Naive B cell (primary cell): ENCODE data around the gene USP6. TPM values are rescaled to one million over a fixed set of nuclear protein-coding genes. Genes with fewer than 3 reads are reported as not detected.
"Not testable (repeated sequence)": the region's sequence is repeated elsewhere in the genome, so short reads cannot be mapped to it uniquely, and the experiment has no call there.

Source experiments
- ATAC-seq, 2 donors: fragments of 150-1000 bp; cut with Tn5 transposase; 2 replicates each; pipeline ENCODE4 v1.10.0; 2021; ENCODE audit warnings: low read depth in 2 of 2, mild to moderate bottlenecking in 2 of 2, moderate library complexity in 2 of 2
- DNase-seq: peaks from one replicate; pipeline ENCODE4 v3.0.0; 2022
- H3K27ac Mint-ChIP-seq, 6 donors: one replicate each; pipeline ENCODE4 v1.8.0; 2020 to 2022; ENCODE audit warnings: mild to moderate bottlenecking in 6 of 6, mixed read lengths in 6 of 6, moderate library complexity in 5 of 6, inconsistent platforms in 2 of 6
- H3K27me3 Mint-ChIP-seq, 3 donors: one replicate each; pipeline ENCODE4 v1.8.0; 2021 to 2022; ENCODE audit warnings: mixed read lengths in 3 of 3, mild to moderate bottlenecking in 1 of 3
- H3K36me3 Mint-ChIP-seq, 2 donors: one replicate each; pipeline ENCODE4 v1.8.0; 2020 to 2022; ENCODE audit warnings: mixed read lengths in 2 of 2, inconsistent platforms in 1 of 2, mild to moderate bottlenecking in 1 of 2
- H3K4me1 Mint-ChIP-seq, 3 donors: one replicate each; pipeline ENCODE4 v1.8.0; 2020 to 2022; ENCODE audit warnings: mixed read lengths in 3 of 3, inconsistent platforms in 1 of 3, mild to moderate bottlenecking in 1 of 3, moderate library complexity in 1 of 3
- H3K4me3 Mint-ChIP-seq, 8 donors: one replicate each; pipeline ENCODE4 v1.8.0; 2020 to 2022; ENCODE audit warnings: mild to moderate bottlenecking in 8 of 8, mixed read lengths in 8 of 8, moderate library complexity in 8 of 8, inconsistent platforms in 2 of 8
- H3K9me3 Mint-ChIP-seq, 7 donors: one replicate each; pipeline ENCODE4 v1.8.0; 2020 to 2022; ENCODE audit warnings: mixed read lengths in 7 of 7, mild to moderate bottlenecking in 5 of 7, inconsistent platforms in 2 of 7, moderate library complexity in 1 of 7
- polyA plus RNA-seq, 6 donors: library from polyadenylated mRNA; unstranded; fragments of 300-500 nt; fragmentation: Illumina TruSeq; gene quantifications; one replicate each; pipeline ENCODE4 v1.2.3, GENCODE V29; 2021; ENCODE audit warnings: low read depth in 6 of 6

The USP6 gene
- polyA plus RNA-seq, 6 donors from 2014 or later: 0.06 to 0.37 (median 0.12) TPM

DNA sequence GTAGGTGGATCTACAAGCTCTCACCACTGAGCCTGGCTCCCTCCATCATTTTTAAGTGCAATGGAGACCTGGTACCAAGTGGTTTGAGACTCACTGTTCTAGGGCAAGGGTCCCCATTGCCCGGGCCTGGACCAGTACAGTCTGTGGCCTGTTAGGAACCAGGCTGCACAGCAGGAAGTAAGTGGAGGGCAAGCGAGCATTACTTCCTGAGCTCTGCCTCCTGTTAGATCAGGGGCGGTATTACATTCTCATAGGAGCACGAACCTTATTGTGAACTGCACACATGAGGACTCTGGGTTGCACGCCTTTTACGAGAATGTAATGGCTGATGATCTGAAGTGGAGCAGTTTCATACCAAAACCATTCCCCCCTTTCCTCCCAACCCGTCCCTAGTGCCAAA, 82.6 kb downstream of the USP6 start:
- DNase-seq: peak; percentile 18
- Mint-ChIP-seq H3K4me3 (peak overlapping the region; percentile 26 to 82 (median 62)), H3K4me1 (peaks cover 25 to 70% (median 44%) of the 10 kb centered on the region in 3 donors), H3K27ac (peak overlapping the region; percentile 52 to 92 (median 90)), H3K36me3 (peaks cover 4 to 9% of the 10 kb centered on the region in 2 donors), H3K27me3 (no peaks in the 10 kb centered on the region), H3K9me3 (no peaks in the 10 kb centered on the region)
- peak; percentile 59 to 63 for ATAC-seq

DNA sequence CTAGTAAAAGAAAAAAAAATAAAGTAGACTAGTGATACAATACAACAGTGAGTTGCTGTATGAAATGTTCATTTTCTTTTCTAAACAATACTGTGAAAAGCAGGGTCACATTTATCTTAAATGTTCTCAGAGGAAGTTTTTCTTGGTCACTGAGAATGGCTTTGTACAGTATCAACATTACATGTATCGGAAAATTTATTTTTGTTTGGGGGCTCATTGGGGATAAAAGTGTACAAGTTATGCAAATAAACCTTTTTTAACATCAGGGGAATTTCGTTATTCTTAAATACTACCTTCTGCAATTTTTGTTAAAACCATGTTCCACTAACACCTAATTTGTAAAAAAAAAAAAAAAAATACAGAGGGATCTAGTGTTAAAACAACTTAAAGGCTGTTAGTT, 84.5 kb downstream of the USP6 start:
- H3K27me3 Mint-ChIP-seq: no peaks in the 10 kb centered on the region
- H3K4me3 Mint-ChIP-seq: peak overlapping the region in 7 of 8 donors; percentile 36 to 81 (median 62)
- H3K9me3 Mint-ChIP-seq: peaks cover 0 to 5% (median 0%) of the 10 kb centered on the region in 7 donors
- ATAC-seq (peak in 1 of 2 donors; percentile 15), DNase-seq (no peak)
- peaks cover 31 to 87% (median 54%) of the 10 kb centered on the region in 3 donors for H3K4me1 Mint-ChIP-seq
- H3K27ac Mint-ChIP-seq: peak overlapping the region in 4 of 6 donors; percentile 12 to 89 (median 81)
- H3K36me3 Mint-ChIP-seq: peaks cover 10 to 17% of the 10 kb centered on the region in 2 donors

GRCh38 chr17:5201011-5201410, 85.2 kb downstream of the USP6 start:
- H3K27me3 Mint-ChIP-seq: no peaks in the 10 kb centered on the region
- H3K4me1 Mint-ChIP-seq: peaks cover 31 to 86% (median 54%) of the 10 kb centered on the region in 3 donors
- no peak for DNase-seq
- H3K4me3 Mint-ChIP-seq: peak overlapping the region in 2 of 8 donors; percentile 20 to 81
- ATAC-seq: no peak
- peak overlapping the region in 3 of 6 donors; percentile 56 to 96 (median 78) for H3K27ac Mint-ChIP-seq
- peaks cover 0 to 5% (median 0%) of the 10 kb centered on the region in 7 donors for H3K9me3 Mint-ChIP-seq
- H3K36me3 Mint-ChIP-seq: peaks cover 10 to 17% of the 10 kb centered on the region in 2 donors

DNA sequence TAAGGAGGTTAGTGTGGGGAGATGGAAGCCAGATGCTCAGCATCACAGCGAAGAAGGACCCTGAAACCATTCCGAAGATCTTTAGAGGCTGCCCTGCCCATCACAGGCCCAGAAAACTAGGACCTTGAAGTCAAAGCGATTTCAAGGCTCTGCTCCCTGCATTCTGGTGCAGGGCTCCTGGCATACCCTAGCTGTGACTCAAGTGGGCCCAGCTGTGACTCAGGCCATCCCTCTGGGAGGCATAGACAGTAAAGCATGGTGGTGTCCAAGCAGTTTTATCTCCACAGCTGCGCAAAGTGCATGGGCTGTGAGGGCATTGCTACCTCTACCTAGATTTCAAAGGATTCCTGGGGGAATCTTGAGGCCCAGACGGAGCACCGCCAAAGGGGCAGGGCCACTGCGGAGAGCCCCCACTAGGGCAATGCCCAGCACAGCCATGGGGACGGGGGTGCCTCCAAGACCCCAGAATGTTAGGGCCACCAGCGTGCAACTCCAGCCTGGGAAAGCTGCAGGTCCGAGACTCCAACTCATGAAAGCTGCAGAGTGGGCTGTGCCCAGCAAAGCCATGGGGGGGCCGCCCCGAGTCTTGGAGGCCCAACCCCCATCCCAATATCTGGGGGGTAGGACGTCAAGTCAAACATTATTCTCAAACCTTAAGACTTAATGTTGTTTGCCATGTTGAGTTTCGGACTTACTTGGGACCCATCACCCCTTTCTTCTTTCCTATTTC, 87.5 kb downstream of the USP6 start:
- Mint-ChIP-seq H3K9me3 (peaks cover 0 to 6% (median 4%) of the 10 kb centered on the region in 7 donors), H3K4me3 (peak overlapping the region in 2 of 8 donors; percentile 20 to 32), H3K27ac (peak overlapping the region in 5 of 6 donors; percentile 36 to 93 (median 84)), H3K4me1 (peaks cover 38 to 81% (median 60%) of the 10 kb centered on the region in 3 donors), H3K27me3 (no peaks in the 10 kb centered on the region), H3K36me3 (peaks cover 20 to 33% of the 10 kb centered on the region in 2 donors)
- DNase-seq (no peak), ATAC-seq (no peak)

DNA sequence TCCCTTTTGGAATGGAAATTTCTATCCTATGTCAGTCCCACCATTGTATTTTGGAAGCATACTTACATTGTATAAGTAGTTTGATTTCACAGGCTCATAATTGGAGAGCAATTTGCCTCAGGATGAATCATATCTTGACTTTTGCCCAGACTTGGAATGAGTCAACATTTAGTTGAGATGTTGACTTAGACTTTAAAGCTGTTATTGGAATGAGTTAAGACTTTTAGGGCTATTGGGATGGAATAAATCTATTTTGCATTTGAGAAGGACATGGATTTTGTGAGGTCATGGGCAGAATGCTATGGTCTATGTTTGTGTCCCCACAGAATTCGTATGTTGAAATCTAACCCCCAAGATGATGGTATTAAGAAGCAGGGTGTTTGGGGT, 88.1 kb downstream of the USP6 start:
- H3K9me3 Mint-ChIP-seq: peaks cover 0 to 6% (median 4%) of the 10 kb centered on the region in 7 donors

DNA sequence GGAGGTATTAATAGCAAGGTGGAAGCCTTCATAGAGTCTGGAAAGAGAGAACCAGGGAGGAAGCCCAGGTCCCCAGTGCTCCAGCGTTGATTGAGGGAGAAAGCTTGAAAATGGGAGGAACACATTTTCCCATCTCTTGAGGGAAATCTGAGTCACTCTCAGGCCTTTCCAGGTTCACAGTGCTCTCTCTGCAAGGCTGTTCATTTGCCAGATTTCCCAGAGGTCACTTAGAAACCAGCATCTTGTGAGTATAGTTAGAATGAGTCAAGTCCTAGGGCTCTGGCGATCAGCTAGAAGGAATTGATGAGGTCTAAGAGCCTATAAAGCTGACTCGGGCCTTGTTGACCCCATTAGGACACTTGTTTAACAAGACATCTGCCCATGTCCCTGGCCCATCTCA, 93.6 kb downstream of the USP6 start:
- peak overlapping the region; percentile 32 to 96 (median 85) for H3K27ac Mint-ChIP-seq

More for the DNA sequence above, 88.1 kb downstream of the USP6 start:
- Mint-ChIP-seq H3K4me3 (peak overlapping the region in 3 of 8 donors; percentile 32 to 78 (median 53)), H3K27me3 (no peaks in the 10 kb centered on the region), H3K27ac (peak overlapping the region in 3 of 6 donors; percentile 84 to 93 (median 86)), H3K36me3 (peaks cover 20 to 38% of the 10 kb centered on the region in 2 donors), H3K4me1 (peaks cover 39 to 81% (median 62%) of the 10 kb centered on the region in 3 donors)
- ATAC-seq (no peak), DNase-seq (no peak)

DNA sequence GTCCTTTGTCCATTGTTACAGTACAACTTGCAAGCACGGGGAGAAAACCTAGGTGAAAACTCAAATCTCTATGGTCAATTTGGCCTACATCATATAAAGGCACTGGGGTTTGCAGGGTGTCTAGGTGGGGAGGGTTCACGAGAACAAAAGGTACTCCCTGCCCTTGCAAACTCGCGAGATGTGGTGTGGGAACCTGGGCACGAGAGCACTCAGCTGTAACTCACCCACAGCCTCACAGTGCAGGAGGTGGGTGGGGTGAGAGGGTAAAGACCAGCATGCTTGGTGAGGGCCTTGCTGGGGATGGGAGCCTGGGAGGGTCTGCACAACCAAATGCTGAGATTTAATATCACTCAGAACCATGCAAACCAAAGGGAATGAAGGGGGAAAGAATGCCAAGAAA, 94.3 kb downstream of the USP6 start:
- no peaks in the 10 kb centered on the region for H3K27me3 Mint-ChIP-seq
- peak overlapping the region in 7 of 8 donors; percentile 37 to 84 (median 69) for H3K4me3 Mint-ChIP-seq
- peaks cover 0 to 6% (median 4%) of the 10 kb centered on the region in 7 donors for H3K9me3 Mint-ChIP-seq
- H3K4me1 Mint-ChIP-seq: peaks cover 61 to 90% (median 72%) of the 10 kb centered on the region in 3 donors
- H3K27ac Mint-ChIP-seq: peak overlapping the region; percentile 55 to 96 (median 91)
- H3K36me3 Mint-ChIP-seq: peaks cover 45 to 46% of the 10 kb centered on the region in 2 donors
- DNase-seq: no peak
- peak; percentile 22 to 26 for ATAC-seq

More for the DNA sequence above, 93.6 kb downstream of the USP6 start:
- DNase-seq (no peak), ATAC-seq (no peak)
- no peaks in the 10 kb centered on the region for H3K27me3 Mint-ChIP-seq
- H3K4me3 Mint-ChIP-seq: peak overlapping the region in 7 of 8 donors; percentile 19 to 84 (median 57)
- H3K36me3 Mint-ChIP-seq: peaks cover 38 to 41% of the 10 kb centered on the region in 2 donors
- peaks cover 0 to 6% (median 4%) of the 10 kb centered on the region in 7 donors for H3K9me3 Mint-ChIP-seq
- peaks cover 55 to 89% (median 67%) of the 10 kb centered on the region in 3 donors for H3K4me1 Mint-ChIP-seq

DNA sequence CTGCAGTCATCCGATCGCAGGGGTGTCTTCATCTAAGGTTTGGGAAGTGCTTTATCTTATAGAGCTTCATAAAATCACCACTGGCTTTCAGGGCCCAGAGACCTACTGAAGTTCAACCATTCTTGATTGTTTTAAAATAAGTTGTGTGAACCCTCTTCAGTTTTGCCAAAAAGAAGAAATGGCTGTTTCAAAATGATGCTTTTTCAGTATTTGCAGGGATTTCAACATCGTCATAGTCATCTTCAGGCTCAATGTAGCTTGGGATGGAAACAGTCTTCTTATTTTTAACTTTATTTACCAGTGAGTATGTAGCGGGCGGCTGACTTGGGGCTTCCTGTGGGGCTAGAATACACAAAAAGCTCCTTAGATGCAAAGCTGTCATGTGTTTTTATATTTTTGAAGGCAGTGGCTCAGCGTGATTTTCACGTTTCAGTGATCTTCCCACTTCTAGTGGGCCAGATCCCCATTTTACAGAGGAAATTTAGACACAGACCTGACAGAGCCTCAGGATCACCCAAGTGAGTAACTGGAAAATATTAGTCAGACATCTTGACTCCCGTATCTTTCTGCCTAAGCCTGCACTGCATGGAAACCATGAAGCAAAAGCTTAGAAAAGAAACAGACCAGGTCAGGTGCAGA, 94.9 kb downstream of the USP6 start:
- H3K27ac Mint-ChIP-seq: peak overlapping the region; percentile 55 to 94 (median 88)
- H3K9me3 Mint-ChIP-seq: peaks cover 0 to 6% (median 4%) of the 10 kb centered on the region in 7 donors
- H3K27me3 Mint-ChIP-seq: no peaks in the 10 kb centered on the region
- peak overlapping the region; percentile 6 to 84 (median 70) for H3K4me3 Mint-ChIP-seq
- ATAC-seq (peak; percentile 59 to 73), DNase-seq (peak; percentile 38)
- H3K36me3 Mint-ChIP-seq: peaks cover 46% of the 10 kb centered on the region in 2 donors
- peaks cover 61 to 88% (median 72%) of the 10 kb centered on the region in 3 donors for H3K4me1 Mint-ChIP-seq

DNA sequence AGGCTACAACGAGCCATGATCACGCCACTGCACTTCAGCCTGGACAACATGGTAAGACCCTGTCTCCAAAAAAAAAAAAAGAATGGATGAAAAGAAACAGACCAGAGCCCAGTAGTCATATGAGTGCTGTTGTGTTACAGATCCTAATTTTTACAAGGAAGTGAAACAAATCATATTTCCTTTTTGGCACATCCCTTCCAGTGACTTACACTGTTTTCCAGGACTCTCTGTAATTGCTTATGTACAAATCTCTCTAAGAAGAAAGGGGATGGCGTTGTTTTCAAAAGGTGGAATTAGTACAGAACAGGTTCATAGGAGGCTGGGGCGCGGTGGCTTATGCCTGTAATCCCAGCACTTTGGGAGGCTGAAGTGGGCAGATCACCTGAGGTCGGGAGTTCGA, 95.6 kb downstream of the USP6 start:
- Mint-ChIP-seq H3K27me3 (no peaks in the 10 kb centered on the region), H3K4me1 (peaks cover 61 to 85% (median 72%) of the 10 kb centered on the region in 3 donors), H3K4me3 (peak overlapping the region in 7 of 8 donors; percentile 57 to 84 (median 70)), H3K36me3 (peaks cover 46% of the 10 kb centered on the region in 2 donors), H3K9me3 (peaks cover 0 to 6% (median 4%) of the 10 kb centered on the region in 7 donors), H3K27ac (peak overlapping the region; percentile 55 to 94 (median 88))
- DNase-seq (no peak), ATAC-seq (peak in 1 of 2 donors; percentile 29)

- not testable (repeated sequence) for H3K27me3 Mint-ChIP-seq, H3K27ac Mint-ChIP-seq, ATAC-seq, DNase-seq, H3K4me3 Mint-ChIP-seq, H3K9me3 Mint-ChIP-seq
- H3K36me3 Mint-ChIP-seq: peaks cover 21 to 31% of the 10 kb centered on the region in 2 donors
- H3K4me1 Mint-ChIP-seq: peaks cover 33 to 80% (median 40%) of the 10 kb centered on the region in 3 donors
These were observed 101.7 kb downstream of the USP6 start for GRCh38 chr17:5217562-5217961.

- H3K27me3 Mint-ChIP-seq: no peaks in the 10 kb centered on the region
- ATAC-seq (no peak), DNase-seq (no peak)
- no peaks in the 10 kb centered on the region for H3K9me3 Mint-ChIP-seq
- H3K4me3 Mint-ChIP-seq: peak overlapping the region in 2 of 8 donors; percentile 47 to 51
- peaks cover 23 to 27% of the 10 kb centered on the region in 2 donors for H3K36me3 Mint-ChIP-seq
- peaks cover 39 to 80% (median 45%) of the 10 kb centered on the region in 3 donors for H3K4me1 Mint-ChIP-seq
- peak overlapping the region in 5 of 6 donors; percentile 30 to 79 (median 74) for H3K27ac Mint-ChIP-seq
These were observed 103.7 kb downstream of the USP6 start for GRCh38 chr17:5219536-5219935.

DNA sequence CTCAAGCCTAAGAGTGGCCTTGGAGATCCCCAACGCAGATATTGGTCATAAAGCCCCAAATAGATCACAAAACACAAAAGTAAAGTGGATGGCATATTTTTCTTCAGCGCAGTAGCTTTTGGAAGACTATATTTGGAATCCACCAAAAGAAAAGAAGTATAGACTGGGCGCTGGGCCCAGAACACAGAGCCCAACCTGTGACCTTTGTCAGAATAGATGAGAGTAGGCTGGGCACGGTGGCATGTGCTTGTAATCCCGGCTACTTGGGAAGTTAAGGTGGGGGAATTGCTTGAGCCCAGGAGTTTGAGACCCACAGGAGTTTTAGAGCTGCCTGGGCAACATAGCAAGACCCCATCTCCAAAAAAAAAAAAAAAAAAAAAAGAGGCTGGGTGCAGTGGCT, 104.2 kb downstream of the USP6 start:
- ATAC-seq (no peak), DNase-seq (no peak)
- no peaks in the 10 kb centered on the region for H3K9me3 Mint-ChIP-seq
- H3K4me3 Mint-ChIP-seq: peak overlapping the region in 2 of 8 donors; percentile 33 to 51
- peaks cover 38 to 80% (median 45%) of the 10 kb centered on the region in 3 donors for H3K4me1 Mint-ChIP-seq
- H3K27ac Mint-ChIP-seq: peak overlapping the region in 5 of 6 donors; percentile 15 to 96 (median 78)
- peaks cover 23% of the 10 kb centered on the region in 2 donors for H3K36me3 Mint-ChIP-seq
- no peaks in the 10 kb centered on the region for H3K27me3 Mint-ChIP-seq

DNA sequence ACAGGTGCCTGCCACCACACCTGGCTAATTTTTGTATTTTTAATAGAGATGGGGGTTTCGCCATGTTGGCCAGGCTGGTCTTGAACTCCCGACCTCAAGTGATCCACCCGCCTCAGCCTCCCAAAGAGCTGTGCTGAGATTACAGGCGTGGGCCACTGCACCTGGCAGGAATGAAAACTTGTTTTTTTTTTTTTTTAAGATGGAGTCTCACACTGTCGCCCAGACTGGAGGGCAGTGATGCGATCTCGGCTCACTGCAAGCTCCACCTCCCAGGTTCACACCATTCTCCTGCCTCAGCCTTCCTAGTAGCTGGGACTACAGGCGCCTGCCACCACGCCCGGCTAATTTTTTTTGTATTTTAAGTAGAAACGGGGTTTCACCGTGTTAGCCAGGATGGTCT, 106.1 kb downstream of the USP6 start:
- Mint-ChIP-seq H3K27ac (peak overlapping the region; percentile 36 to 93 (median 82)), H3K36me3 (peaks cover 27 to 28% of the 10 kb centered on the region in 2 donors), H3K4me3 (peak overlapping the region in 3 of 8 donors; percentile 69 to 89 (median 69)), H3K4me1 (peaks cover 47 to 89% (median 63%) of the 10 kb centered on the region in 3 donors)
- H3K27me3 Mint-ChIP-seq, H3K9me3 Mint-ChIP-seq, DNase-seq, ATAC-seq: not testable (repeated sequence)
